ENCODE measurements around the gene ZNF277. TPM values are rescaled to one million over a fixed set of nuclear protein-coding genes. Genes with fewer than 3 reads are reported as not detected.

The ZNF277 gene
- total RNA-seq, 2 experiments from 2014 or later, result 24.9 to 26.6 TPM

GRCh38 chr7:112220877-112221434, 14.5 kb downstream of the ZNF277 start:
- intact Hi-C loops (cut with micrococcal nuclease), result no loop called here
- Mint-ChIP-seq H3K9me3 (no peaks in the 10 kb centered on the region), H3K27me3 (no peaks in the 10 kb centered on the region), H3K4me1 (ENCODE audit: low read depth) (peaks cover 20% of the 10 kb centered on the region), H3K27ac (no peak overlapping the region), H3K4me3 (no peak overlapping the region), H3K36me3 (peaks cover 17% of the 10 kb centered on the region)
- POLR2A ChIA-PET, result no interaction called here
- CTCF ChIA-PET, result no interaction called here
- no peak for DNase-seq

- intact Hi-C loops (cut with micrococcal nuclease), result no loop called here
- Mint-ChIP-seq H3K9me3 (no peaks in the 10 kb centered on the region), H3K27ac (no peak overlapping the region), H3K4me3 (no peak overlapping the region), H3K4me1 (ENCODE audit: low read depth) (peaks cover 11% of the 10 kb centered on the region), H3K27me3 (no peaks in the 10 kb centered on the region), H3K36me3 (peaks cover 10% of the 10 kb centered on the region)
- ChIA-PET CTCF (interaction anchor here (1.5 kb wide), 1 partner anchor 9 kb away, joined by 5 read pairs; no protein-coding TSS in a partner anchor), POLR2A (no interaction called here)
- DNase-seq, result no peak
Measured at GRCh38 chr7:112223310-112223709, 16.8 kb downstream of the ZNF277 start.

- intact Hi-C loops (cut with micrococcal nuclease), result no loop called here
- CTCF ChIA-PET, result interaction anchor here (1.5 kb wide), 1 partner anchor 10 kb away, joined by 5 read pairs; no protein-coding TSS in a partner anchor
- Mint-ChIP-seq H3K27me3 (no peaks in the 10 kb centered on the region), H3K4me1 (ENCODE audit: low read depth) (peaks cover 13% of the 10 kb centered on the region), H3K4me3 (no peak overlapping the region), H3K36me3 (peaks cover 4% of the 10 kb centered on the region), H3K9me3 (no peaks in the 10 kb centered on the region), H3K27ac (no peak overlapping the region)
- no peak for DNase-seq
- POLR2A ChIA-PET, result no interaction called here
Measured at GRCh38 chr7:112224186-112224585, 17.7 kb downstream of the ZNF277 start.

- intact Hi-C loops (cut with micrococcal nuclease), result no loop called here
- H3K9me3 Mint-ChIP-seq, result no peaks in the 10 kb centered on the region
- H3K27me3 Mint-ChIP-seq, result no peaks in the 10 kb centered on the region
- peaks cover 2% of the 10 kb centered on the region for H3K36me3 Mint-ChIP-seq
- H3K4me1 Mint-ChIP-seq (ENCODE audit: low read depth), result peaks cover 16% of the 10 kb centered on the region
- no peak overlapping the region for H3K4me3 Mint-ChIP-seq
- CTCF ChIA-PET, result no interaction called here
- no peak overlapping the region for H3K27ac Mint-ChIP-seq
- POLR2A ChIA-PET, result no interaction called here
- no peak for DNase-seq
Measured at GRCh38 chr7:112225006-112225405, 18.5 kb downstream of the ZNF277 start.

- DNase-seq, result no peak
- Mint-ChIP-seq H3K4me1 (ENCODE audit: low read depth) (peaks cover 14% of the 10 kb centered on the region), H3K4me3 (no peak overlapping the region), H3K27me3 (no peaks in the 10 kb centered on the region), H3K9me3 (no peaks in the 10 kb centered on the region), H3K27ac (no peak overlapping the region), H3K36me3 (no peaks in the 10 kb centered on the region)
- ChIA-PET CTCF (interaction anchor here (0.8 kb wide), 1 partner anchor 473 kb away, joined by 3 read pairs; no protein-coding TSS in a partner anchor), POLR2A (no interaction called here)
- intact Hi-C loops (cut with micrococcal nuclease), result no loop called here
Measured at GRCh38 chr7:112226701-112227276, 20.3 kb downstream of the ZNF277 start.

GRCh38 chr7:112228632-112229031, 22.1 kb downstream of the ZNF277 start:
- CTCF ChIA-PET, result no interaction called here
- H3K4me1 Mint-ChIP-seq (ENCODE audit: low read depth), result peaks cover 14% of the 10 kb centered on the region
- DNase-seq, result no peak
- H3K27me3 Mint-ChIP-seq, result no peaks in the 10 kb centered on the region
- H3K4me3 Mint-ChIP-seq, result no peak overlapping the region
- POLR2A ChIA-PET, result no interaction called here
- peaks cover 7% of the 10 kb centered on the region for H3K36me3 Mint-ChIP-seq
- peaks cover 5% of the 10 kb centered on the region for H3K9me3 Mint-ChIP-seq
- no peak overlapping the region for H3K27ac Mint-ChIP-seq
- intact Hi-C loops (cut with micrococcal nuclease), result no loop called here

GRCh38 chr7:112232212-112232978, 25.9 kb downstream of the ZNF277 start:
- peaks cover 13% of the 10 kb centered on the region for H3K9me3 Mint-ChIP-seq
- H3K36me3 Mint-ChIP-seq, result peaks cover 17% of the 10 kb centered on the region
- CTCF ChIA-PET, result no interaction called here
- DNase-seq, result no peak
- intact Hi-C loops (cut with micrococcal nuclease), result no loop called here
- H3K4me1 Mint-ChIP-seq (ENCODE audit: low read depth), result peaks cover 7% of the 10 kb centered on the region
- POLR2A ChIA-PET, result no interaction called here
- H3K4me3 Mint-ChIP-seq, result no peak overlapping the region
- no peaks in the 10 kb centered on the region for H3K27me3 Mint-ChIP-seq
- H3K27ac Mint-ChIP-seq, result no peak overlapping the region

- H3K27ac Mint-ChIP-seq, result no peak overlapping the region
- DNase-seq, result no peak
- ChIA-PET POLR2A (no interaction called here), CTCF (no interaction called here)
- intact Hi-C loops (cut with micrococcal nuclease), result no loop called here
- H3K27me3 Mint-ChIP-seq, result no peaks in the 10 kb centered on the region
- H3K36me3 Mint-ChIP-seq, result peaks cover 20% of the 10 kb centered on the region
- no peak overlapping the region for H3K4me3 Mint-ChIP-seq
- peaks cover 13% of the 10 kb centered on the region for H3K9me3 Mint-ChIP-seq
- H3K4me1 Mint-ChIP-seq (ENCODE audit: low read depth), result peaks cover 7% of the 10 kb centered on the region
Measured at GRCh38 chr7:112233048-112233697, 26.7 kb downstream of the ZNF277 start.

- H3K27me3 Mint-ChIP-seq, result no peaks in the 10 kb centered on the region
- POLR2A ChIA-PET, result no interaction called here
- H3K27ac Mint-ChIP-seq, result no peak overlapping the region
- peaks cover 13% of the 10 kb centered on the region for H3K9me3 Mint-ChIP-seq
- H3K4me3 Mint-ChIP-seq, result no peak overlapping the region
- H3K4me1 Mint-ChIP-seq (ENCODE audit: low read depth), result peaks cover 6% of the 10 kb centered on the region
- H3K36me3 Mint-ChIP-seq, result peaks cover 20% of the 10 kb centered on the region
- CTCF ChIA-PET, result no interaction called here
- intact Hi-C loops (cut with micrococcal nuclease), result no loop called here
- no peak for DNase-seq
Measured at GRCh38 chr7:112234147-112234546, 27.7 kb downstream of the ZNF277 start.

- no peaks in the 10 kb centered on the region for H3K27me3 Mint-ChIP-seq
- ChIA-PET CTCF (no interaction called here), POLR2A (no interaction called here)
- intact Hi-C loops (cut with micrococcal nuclease), result no loop called here
- no peak overlapping the region for H3K27ac Mint-ChIP-seq
- H3K36me3 Mint-ChIP-seq, result peaks cover 23% of the 10 kb centered on the region
- H3K4me1 Mint-ChIP-seq (ENCODE audit: low read depth), result peaks cover 2% of the 10 kb centered on the region
- H3K9me3 Mint-ChIP-seq, result peaks cover 20% of the 10 kb centered on the region
- no peak for DNase-seq
- H3K4me3 Mint-ChIP-seq, result no peak overlapping the region
Measured at GRCh38 chr7:112236597-112236996, 30.1 kb downstream of the ZNF277 start.

GRCh38 chr7:112238330-112238729, 31.8 kb downstream of the ZNF277 start:
- H3K27me3 Mint-ChIP-seq, result no peaks in the 10 kb centered on the region

GRCh38 chr7:112238852-112239610, 32.5 kb downstream of the ZNF277 start:
- Mint-ChIP-seq H3K27ac (no peak overlapping the region), H3K36me3 (peaks cover 16% of the 10 kb centered on the region), H3K9me3 (peaks cover 16% of the 10 kb centered on the region), H3K4me1 (ENCODE audit: low read depth) (no peaks in the 10 kb centered on the region), H3K27me3 (no peaks in the 10 kb centered on the region), H3K4me3 (no peak overlapping the region)
- intact Hi-C loops (cut with micrococcal nuclease), result no loop called here
- POLR2A ChIA-PET, result no interaction called here
- no peak for DNase-seq
- CTCF ChIA-PET, result no interaction called here

More at GRCh38 chr7:112238330-112238729, 31.8 kb downstream of the ZNF277 start:
- no peaks in the 10 kb centered on the region for H3K4me1 Mint-ChIP-seq (ENCODE audit: low read depth)
- peaks cover 17% of the 10 kb centered on the region for H3K9me3 Mint-ChIP-seq
- peaks cover 16% of the 10 kb centered on the region for H3K36me3 Mint-ChIP-seq
- intact Hi-C loops (cut with micrococcal nuclease), result no loop called here
- DNase-seq, result no peak
- ChIA-PET CTCF (no interaction called here), POLR2A (no interaction called here)
- H3K4me3 Mint-ChIP-seq, result no peak overlapping the region
- H3K27ac Mint-ChIP-seq, result no peak overlapping the region
